HG02870 (cell line): ENCODE data around the gene OSBPL8.
A peak's percentile ranks its signal among the peaks of the same experiment; 100 is the strongest.

Experiments
- ATAC-seq: cut with Tn5 transposase; IDR thresholded peaks from one replicate; pipeline ENCODE4 v1.9.1; 2021; ENCODE audit warnings: mild to moderate bottlenecking, moderate library complexity; ENCODE audit not compliant: unreplicated experiment

The OSBPL8 gene

DNA sequence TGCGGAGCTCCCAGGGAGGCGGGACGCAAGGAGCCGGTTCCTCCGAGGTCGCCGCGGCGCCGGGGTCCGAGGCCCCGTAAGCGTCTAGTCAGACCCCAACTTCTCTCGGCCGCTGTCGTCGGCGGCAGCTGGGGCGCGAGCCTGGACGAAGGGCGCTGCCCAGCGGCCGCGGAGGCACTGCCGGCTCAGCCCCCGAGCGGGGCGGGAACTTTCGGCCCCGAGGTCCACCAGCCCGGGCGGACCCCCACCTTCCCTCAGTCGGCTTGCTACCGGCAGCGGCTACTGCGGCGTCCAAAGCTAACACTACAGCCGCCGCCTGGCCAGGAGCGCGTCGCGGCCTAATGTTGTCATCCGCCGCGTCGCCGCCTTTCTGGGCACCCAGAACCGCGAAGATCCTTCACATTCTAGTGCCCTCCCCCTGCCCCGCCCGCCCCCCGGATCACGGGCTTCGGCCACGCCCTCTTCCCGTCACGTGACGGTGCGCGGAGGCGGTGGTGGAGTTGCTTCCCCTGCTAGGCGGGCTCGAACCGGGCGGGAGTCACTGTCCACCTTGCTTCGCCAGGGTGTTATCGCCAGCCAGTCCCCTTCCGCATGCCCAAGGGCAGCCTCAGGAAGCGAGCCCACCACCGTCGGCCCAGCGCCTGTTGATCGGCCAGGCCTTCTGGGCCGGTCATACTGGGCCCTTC, at the start of gene OSBPL8:
TSS of gene OSBPL8 (minus strand) at position 372 of the 686 bp plus-strand sequence. CDS start 72,220 bp downstream, outside the sequence.
- ATAC-seq: peak; percentile 67

DNA sequence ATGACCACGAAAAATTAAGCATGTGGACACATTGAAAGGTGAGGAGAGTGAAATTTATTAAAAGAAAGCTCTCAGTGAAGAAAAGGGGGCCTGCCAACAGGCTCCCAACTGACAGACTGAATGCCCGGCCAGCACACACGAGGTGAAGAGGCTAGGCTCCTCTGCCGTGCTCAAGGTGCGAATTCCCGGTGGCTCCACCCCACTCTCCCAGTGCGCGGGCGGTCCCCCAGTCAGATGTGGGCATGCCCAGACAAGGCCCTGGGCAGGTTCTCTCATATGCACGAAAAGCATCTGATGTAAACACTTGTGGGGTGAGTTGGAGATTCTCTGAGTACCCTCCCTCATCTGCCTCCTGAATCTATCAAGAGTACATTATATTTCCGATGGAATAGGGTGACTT, 48.5 kb upstream of the OSBPL8 start:
- no peak for ATAC-seq

DNA sequence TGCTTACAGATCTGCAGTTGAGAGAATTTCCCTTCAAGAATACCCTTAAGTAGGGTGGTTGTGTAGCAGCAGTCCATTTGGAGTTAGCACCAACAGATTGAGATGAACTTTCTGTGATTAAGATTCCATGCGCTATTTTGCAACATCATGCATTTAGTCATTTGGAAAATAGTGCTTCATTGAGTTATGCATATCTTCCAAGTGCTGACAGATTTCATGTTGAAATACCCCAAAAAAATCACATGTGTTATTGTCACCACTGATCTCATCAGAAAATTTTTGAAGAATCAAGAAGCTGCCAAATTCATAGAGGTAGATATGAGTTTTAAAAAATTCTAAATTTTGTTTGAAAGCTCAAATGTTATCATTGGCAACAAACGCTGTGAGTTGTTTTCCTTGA, 35.5 kb upstream of the OSBPL8 start:
- ATAC-seq: no peak

DNA sequence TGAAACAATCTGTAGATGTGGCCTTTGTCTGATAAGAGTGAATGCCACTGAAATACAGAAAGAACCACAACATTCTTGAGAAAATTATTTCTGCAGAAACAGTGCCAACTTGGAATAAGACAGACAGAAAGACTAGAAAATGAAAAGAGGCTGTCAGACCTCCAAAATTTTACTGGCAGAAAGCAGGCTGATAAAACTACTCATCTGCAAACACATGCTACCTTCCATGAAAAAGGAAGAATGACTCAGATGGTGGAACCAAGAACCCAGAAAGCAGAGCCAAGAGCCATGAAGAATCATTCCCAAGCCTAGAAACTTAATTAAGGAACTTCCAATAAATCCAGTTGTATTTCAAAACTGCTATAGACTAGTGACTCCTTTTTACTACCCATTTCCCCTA, 31.9 kb upstream of the OSBPL8 start:
- no peak for ATAC-seq

GRCh38 chr12:76590131-76590530, 30.6 kb upstream of the OSBPL8 start:
- ATAC-seq: no peak

DNA sequence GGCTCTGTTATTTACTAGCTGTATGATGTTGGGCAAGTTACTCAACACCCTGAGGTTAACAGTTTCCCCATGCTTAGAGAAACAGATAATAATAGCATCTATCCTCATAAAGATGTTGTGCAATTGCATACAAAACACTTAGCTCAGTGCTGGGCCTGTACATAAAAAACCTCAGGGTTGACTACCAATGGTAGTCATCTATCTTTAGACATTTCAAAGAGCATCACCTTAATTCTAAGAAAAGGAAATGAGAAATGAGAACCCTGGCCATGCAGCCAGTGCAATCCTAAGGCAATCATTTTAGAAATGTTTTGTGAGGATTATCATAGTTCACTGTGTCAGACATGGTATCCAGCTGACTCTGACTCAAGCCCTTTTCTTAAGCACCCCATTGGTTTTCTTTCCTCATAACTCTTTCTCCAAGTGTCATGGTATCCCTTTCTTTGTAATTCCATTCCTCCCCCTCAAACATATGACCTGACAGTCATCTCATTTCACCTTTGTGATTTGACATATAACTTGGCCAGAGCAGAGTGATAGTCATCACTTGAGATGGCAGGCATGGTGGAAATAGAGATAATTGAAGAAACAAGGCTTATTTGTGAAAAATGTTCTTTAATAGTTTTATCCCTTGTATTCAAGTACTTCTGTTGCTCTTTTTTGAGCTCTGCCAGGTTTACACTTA, 29.5 kb upstream of the OSBPL8 start:
- no peak for ATAC-seq

DNA sequence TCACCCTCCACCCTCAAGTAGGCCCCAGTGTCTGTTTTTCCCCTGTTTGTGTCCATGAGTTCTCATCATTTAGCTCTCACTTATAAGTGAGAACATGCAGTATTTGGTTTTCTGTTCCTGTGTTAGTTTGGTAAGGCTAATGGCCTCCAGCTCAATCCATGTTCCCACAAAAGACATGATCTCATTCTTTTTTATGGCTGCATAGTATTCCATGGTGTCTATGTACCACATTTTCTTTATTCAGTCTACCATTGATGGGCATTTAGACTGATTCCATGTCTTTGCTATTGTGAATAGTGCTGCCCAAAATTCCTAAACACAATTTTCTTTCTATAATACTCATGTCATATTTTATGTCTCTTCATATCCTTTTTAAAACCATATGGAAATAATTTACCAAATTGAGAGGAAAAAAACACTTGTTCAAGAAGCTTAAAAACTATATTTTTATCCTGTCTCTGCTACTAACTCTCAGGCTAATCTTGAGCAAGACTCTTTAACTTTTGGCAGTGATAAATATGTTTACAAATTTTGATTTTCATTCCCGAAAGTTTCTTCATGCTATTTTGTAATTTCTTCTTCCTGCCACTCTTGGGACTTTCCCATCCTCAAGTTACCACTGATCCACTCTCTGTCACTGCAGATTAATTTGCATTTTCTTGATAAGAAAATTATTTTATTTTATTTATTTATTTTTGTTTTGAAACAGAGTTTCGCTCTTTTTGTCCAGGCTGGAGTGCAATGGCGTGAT, 28.0 kb upstream of the OSBPL8 start:
- no peak for ATAC-seq

GRCh38 chr12:76586764-76587395, 27.3 kb upstream of the OSBPL8 start:
- ATAC-seq: no peak

DNA sequence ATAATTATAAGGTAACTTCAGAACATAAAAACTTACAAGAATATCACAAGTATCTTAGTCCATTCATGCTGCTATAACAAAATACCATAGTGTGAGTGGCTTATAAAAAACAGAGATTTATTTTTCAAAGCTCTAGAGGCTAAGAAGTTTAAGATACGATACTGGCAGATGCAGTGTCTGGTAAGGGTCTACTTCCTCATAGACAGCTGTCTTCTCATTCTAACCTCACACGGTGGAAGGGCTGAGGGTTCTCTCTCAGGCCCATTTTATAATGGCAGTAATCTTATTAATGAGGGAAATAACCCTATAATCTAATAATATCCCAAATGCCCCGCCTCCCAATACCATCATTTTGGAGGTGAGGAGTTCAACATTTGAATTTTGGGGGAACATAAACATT, 23.7 kb upstream of the OSBPL8 start:
- no peak for ATAC-seq

DNA sequence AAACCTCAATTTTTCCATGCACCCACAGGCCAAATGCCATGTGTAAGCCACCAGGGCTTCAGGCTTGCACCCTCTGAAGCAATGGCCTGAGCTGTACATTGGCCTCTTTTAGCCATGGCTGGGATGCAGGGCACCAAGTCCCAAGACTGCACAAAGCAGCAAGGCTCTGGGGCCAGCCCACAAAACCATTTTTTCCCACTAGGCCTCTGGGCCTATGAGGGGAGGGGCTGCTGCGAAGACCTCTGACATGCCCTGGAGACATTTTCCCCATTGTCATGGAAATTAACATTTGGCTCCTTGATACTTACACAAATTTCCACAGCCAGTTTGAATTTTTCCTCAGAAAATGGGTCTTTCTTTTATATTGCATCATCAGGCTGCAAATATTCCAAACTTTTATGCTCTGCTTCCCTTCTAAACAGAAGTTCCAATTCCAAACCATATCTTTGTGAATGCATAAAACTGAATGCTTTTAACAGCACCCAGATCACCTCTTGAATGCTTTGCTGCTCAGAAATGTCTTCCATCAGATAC, 14.3 kb upstream of the OSBPL8 start:
- no peak for ATAC-seq

DNA sequence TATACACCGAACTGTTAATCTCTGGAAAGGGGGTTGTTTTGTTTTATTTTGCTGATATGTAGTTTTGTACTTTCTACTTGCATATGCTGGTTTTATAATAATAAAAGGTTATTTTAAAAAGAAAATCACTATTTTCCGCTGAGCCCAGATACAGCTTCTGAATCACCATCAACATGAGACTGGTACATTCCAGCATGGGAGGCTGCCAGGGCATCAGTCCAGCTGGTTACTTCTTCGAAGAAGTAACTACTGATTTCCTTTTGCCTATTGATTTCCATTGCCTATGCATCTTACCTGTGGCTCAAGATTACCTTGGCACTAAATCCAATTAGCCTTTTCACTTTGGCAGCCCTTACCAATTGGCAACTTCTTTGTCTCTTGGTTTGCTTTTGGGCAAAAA, 11.7 kb upstream of the OSBPL8 start:
- ATAC-seq: no peak

DNA sequence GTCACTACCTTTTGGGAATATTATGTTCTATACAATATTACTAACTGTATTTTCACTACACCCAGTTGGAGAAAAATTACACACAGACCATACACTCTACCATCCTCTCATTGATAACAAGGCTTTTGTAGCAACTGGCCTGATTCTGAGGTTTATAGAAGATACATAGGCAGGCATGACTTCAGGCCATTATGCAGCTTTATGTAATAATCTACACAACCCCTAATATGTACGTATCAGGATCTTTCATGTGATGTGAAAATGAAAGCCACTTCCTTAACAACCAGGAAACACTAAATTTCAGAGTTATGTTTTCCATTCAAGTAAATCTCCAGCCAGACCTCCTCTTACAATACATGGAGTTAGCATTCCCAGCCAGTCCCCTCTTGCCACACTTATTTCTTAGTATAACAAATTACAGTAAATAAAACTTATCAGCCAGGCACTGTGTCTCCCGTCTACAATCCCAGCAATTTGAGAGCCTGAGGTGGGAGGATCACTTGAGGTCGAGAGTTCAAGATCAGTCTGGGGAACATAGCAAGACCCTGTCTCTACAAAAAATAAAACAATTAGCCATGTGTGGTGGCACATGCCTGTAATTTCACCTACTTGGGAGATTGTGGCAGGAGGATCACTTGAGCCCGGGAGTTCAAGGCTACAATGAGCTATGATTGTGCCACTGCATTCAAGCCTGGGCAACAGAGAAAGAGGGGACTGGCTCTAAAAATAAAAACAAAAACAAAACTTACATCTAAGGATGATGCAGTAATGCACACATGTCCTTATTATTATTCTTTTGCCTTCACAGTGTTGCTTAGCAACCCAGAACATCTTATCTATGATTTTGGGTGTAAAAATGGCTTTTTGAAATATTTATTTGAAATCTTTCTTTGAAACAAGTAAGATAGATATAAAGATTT, 10.4 kb upstream of the OSBPL8 start:
- ATAC-seq: no peak

GRCh38 chr12:76568888-76569551, 9.4 kb upstream of the OSBPL8 start:
- ATAC-seq: no peak

DNA sequence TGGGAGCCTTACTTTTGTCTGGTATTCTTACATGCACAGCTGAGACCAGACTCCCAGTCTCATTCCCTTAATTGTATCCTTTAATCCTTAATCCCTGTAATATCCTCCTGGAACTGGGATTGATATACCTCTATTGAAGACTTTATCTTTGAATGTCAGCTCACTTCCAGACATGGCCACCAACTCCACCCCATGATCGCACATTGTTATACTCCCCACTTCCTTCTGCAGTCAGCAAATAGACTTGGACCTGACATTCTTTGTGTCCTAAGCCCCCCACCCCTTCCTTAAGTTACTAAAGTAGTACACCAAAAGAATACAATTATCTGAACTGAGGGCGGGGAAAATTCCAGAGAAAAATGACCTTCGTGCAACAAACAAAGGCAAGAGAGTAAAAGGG, 8.6 kb upstream of the OSBPL8 start:
- ATAC-seq: no peak

GRCh38 chr12:76563061-76563460, 3.5 kb upstream of the OSBPL8 start:
- ATAC-seq: no peak

GRCh38 chr12:76562130-76562529, 2.6 kb upstream of the OSBPL8 start:
- no peak for ATAC-seq

DNA sequence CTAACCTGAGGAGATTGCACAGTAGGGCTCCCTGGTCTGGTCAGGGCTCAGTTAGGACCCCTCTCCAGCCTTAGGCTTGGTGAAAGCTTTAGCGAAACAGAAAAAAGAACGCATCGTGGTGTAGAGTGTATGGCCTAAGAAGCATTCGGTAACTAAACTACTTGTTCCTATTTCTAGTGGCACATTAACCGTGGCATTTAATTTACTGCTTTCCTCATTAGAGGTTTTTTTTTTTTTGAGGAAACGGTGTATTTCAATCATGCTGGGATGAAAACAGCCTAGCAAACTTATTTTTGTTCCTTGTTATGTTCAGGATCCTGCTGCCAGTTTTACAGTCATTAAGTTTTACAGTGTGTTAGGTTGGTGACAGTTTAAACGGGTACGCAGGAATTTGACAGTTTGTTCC, 518 bp upstream of the OSBPL8 start:
- ATAC-seq: peak; percentile 35

GRCh38 chr12:76558684-76559399, 729 bp downstream of the OSBPL8 start:
- peak; percentile 58 for ATAC-seq

DNA sequence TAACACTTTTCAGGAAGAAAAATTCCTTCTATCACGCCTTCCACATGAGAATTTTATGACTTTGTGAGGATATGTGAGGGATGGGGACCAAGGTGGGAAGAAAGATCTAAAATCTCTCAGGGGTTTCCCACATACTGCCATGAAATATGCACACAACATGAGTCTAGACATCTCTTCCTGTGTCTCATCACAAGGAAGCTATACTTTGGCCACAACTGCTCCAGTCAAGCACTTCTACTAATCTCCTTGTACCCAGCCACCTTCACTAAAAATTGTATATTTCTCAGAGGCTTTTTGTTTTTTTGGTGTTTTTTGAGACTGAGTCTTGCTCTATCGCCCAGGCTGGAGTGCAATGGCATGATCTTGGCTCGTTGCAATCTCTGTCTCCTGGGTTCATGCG, 3.2 kb downstream of the OSBPL8 start:
- ATAC-seq: no peak
